Osteoblast (primary cell): ENCODE results near the gene PCDHGA5. TPM values are rescaled to one million over a fixed set of nuclear protein-coding genes. Genes with fewer than 3 reads are reported as not detected.
"Not testable (repeated sequence)": the region's sequence is repeated elsewhere in the genome, so short reads cannot be mapped to it uniquely, and the experiment has no call there.

Experiments used
- DNase-seq: peaks from one replicate; pipeline ENCODE4 v3.0.0; 2011; ENCODE audit warnings: low spot score, mixed read lengths; ENCODE audit not compliant: insufficient read length; ENCODE audit errors: missing footprints
- H2AFZ ChIP-seq: 2 replicates; pipeline ENCODE4 v1.6.0; 2011; ENCODE audit warnings: mild to moderate bottlenecking, low read length
- H3K27ac ChIP-seq: 2 replicates; pipeline ENCODE4 v1.5.1; 2011; ENCODE audit warnings: mild to moderate bottlenecking, low read depth, low read length, moderate library complexity
- H3K27me3 ChIP-seq: 2 replicates; pipeline ENCODE4 v1.6.0; 2012; ENCODE audit warnings: mild to moderate bottlenecking, control low read depth, inconsistent platforms, low read length, moderate library complexity; ENCODE audit not compliant: insufficient read depth
- H3K36me3 ChIP-seq: 2 replicates; pipeline ENCODE4 v1.5.1; 2011; ENCODE audit warnings: mild to moderate bottlenecking, low read length, control low read depth, moderate library complexity; ENCODE audit not compliant: insufficient read depth
- H3K4me1 ChIP-seq: 2 replicates; pipeline ENCODE4 v1.5.1; 2011; ENCODE audit warnings: mild to moderate bottlenecking, low read length, control low read depth, moderate library complexity; ENCODE audit not compliant: insufficient read depth
- H3K4me2 ChIP-seq: 2 replicates; pipeline ENCODE4 v1.6.0; 2011; ENCODE audit warnings: mild to moderate bottlenecking, low read length; ENCODE audit not compliant: insufficient read depth
- H3K4me3 ChIP-seq: fragments of 200-600 bp; sonication (generic); 3 replicates; pipeline ENCODE4 v1.5.1; 2012; ENCODE audit warnings: mild to moderate bottlenecking, low read length, inconsistent platforms; ENCODE audit not compliant: insufficient read depth
- H3K79me2 ChIP-seq: 2 replicates; pipeline ENCODE4 v1.6.0; 2012; ENCODE audit warnings: mild to moderate bottlenecking, low read length, control low read depth, inconsistent platforms; ENCODE audit not compliant: insufficient read depth
- H3K9me3 ChIP-seq: 2 replicates; pipeline ENCODE4 v1.5.1; 2011; ENCODE audit warnings: low read depth, low read length, control low read depth
- H4K20me1 ChIP-seq: 2 replicates; pipeline ENCODE4 v1.6.0; 2012; ENCODE audit warnings: mild to moderate bottlenecking, low read length, control low read depth; ENCODE audit not compliant: insufficient read depth
- CTCF ChIP-seq: IDR thresholded peaks from 2 replicates; pipeline ENCODE4 v1.5.1; 2011; ENCODE audit warnings: mild to moderate bottlenecking, low read depth, low read length, moderate library complexity; ENCODE audit errors: extremely low read depth
- total RNA-seq: library from RNA; depleted of rRNA; stranded (reverse); fragments of >200 nt; gene quantifications from 2 replicates; pipeline ENCODE4 v1.2.3, GENCODE V29; 2012

PCDHGA5 gene
- total RNA-seq, 1 donor, result 2.5 TPM

- peak overlapping the region; percentile 71 for H2AFZ ChIP-seq
- H3K27me3 ChIP-seq, result peaks cover 11% of the 10 kb centered on the region
- H3K36me3 ChIP-seq, result no peaks in the 10 kb centered on the region
- H3K4me2 ChIP-seq, result peak overlapping the region; percentile 80
- H3K4me1 ChIP-seq, result no peaks in the 10 kb centered on the region
- peak overlapping the region; percentile 68 for H3K4me3 ChIP-seq
- no peaks in the 10 kb centered on the region for H3K79me2 ChIP-seq
- DNase-seq, result no peak
- H3K27ac ChIP-seq, result no peak overlapping the region
- TF ChIP-seq CTCF, result no peak
- no peaks in the 10 kb centered on the region for H4K20me1 ChIP-seq
- H3K9me3 ChIP-seq, result peaks cover 3% of the 10 kb centered on the region
These were observed 49.6 kb downstream of the PCDHGA5 start for GRCh38 chr5:141413540-141414069.

GRCh38 chr5:141414548-141415274, 50.7 kb downstream of the PCDHGA5 start:
- H3K9me3 ChIP-seq, DNase-seq: not testable (repeated sequence)

GRCh38 chr5:141415275-141415618, 51.3 kb downstream of the PCDHGA5 start:
- H2AFZ ChIP-seq, H3K4me3 ChIP-seq, H3K4me1 ChIP-seq, H3K79me2 ChIP-seq, DNase-seq, H3K36me3 ChIP-seq, H3K27me3 ChIP-seq, H4K20me1 ChIP-seq, H3K9me3 ChIP-seq, H3K4me2 ChIP-seq, H3K27ac ChIP-seq: not testable (repeated sequence)

More at GRCh38 chr5:141414548-141415274, 50.7 kb downstream of the PCDHGA5 start:
- not testable (repeated sequence) for H3K4me2 ChIP-seq, H3K27me3 ChIP-seq, H3K79me2 ChIP-seq, H3K4me3 ChIP-seq, H3K4me1 ChIP-seq, H4K20me1 ChIP-seq, H3K27ac ChIP-seq, H3K36me3 ChIP-seq, H2AFZ ChIP-seq

Other genes starting within 250 kb of the PCDHGA5 start
- 1.1 and 1.2 TPM in 2 replicates for gene PCDHB4, start 242.3 kb upstream of the PCDHGA5 start, total RNA-seq
- 1.5 and 2.9 TPM in 2 replicates for gene PCDHB5, start 229.0 kb upstream of the PCDHGA5 start, total RNA-seq
- 0.59 and 0.72 TPM in 2 replicates for gene PCDHB6, start 214.1 kb upstream of the PCDHGA5 start, total RNA-seq
- gene PCDHB7, start 191.5 kb upstream of the PCDHGA5 start, total RNA-seq, result 2.2 and 2.4 TPM in 2 replicates
- gene PCDHB8, start 186.4 kb upstream of the PCDHGA5 start, total RNA-seq, result 0.36 and 0.88 TPM in 2 replicates
- gene PCDHB16, start 181.8 kb upstream of the PCDHGA5 start, total RNA-seq, result 1.1 and 3.5 TPM in 2 replicates
- gene PCDHB9, start 177.0 kb upstream of the PCDHGA5 start, total RNA-seq, result 1.2 and 1.8 TPM in 2 replicates
- 2.2 and 2.7 TPM in 2 replicates for gene PCDHB10, start 171.8 kb upstream of the PCDHGA5 start, total RNA-seq
- gene PCDHB11, start 164.5 kb upstream of the PCDHGA5 start, total RNA-seq, result 1.1 and 1.8 TPM in 2 replicates
- gene PCDHB12, start 155.4 kb upstream of the PCDHGA5 start, total RNA-seq, result 0.59 and 0.72 TPM in 2 replicates
- 2.1 and 2.2 TPM in 2 replicates for gene PCDHB13, start 150.2 kb upstream of the PCDHGA5 start, total RNA-seq
- 2.7 and 2.9 TPM in 2 replicates for gene PCDHB14, start 140.8 kb upstream of the PCDHGA5 start, total RNA-seq
- gene PCDHB15, start 118.8 kb upstream of the PCDHGA5 start, total RNA-seq, result 0.88 and 1.1 TPM in 2 replicates
- 0.36 and 0.59 TPM in 2 replicates for gene SLC25A2, start 60.1 kb upstream of the PCDHGA5 start, total RNA-seq
- 44.2 and 48.1 TPM in 2 replicates for gene TAF7, start 43.4 kb upstream of the PCDHGA5 start, total RNA-seq
- gene PCDHGA1, start 33.6 kb upstream of the PCDHGA5 start, total RNA-seq, result 1.1 and 1.5 TPM in 2 replicates
- 2.7 and 2.9 TPM in 2 replicates for gene PCDHGA2, start 25.4 kb upstream of the PCDHGA5 start, total RNA-seq
- gene PCDHGA3, start 20.3 kb upstream of the PCDHGA5 start, total RNA-seq, result 2.4 and 2.9 TPM in 2 replicates
- 3.3 and 5.0 TPM in 2 replicates for gene PCDHGB1, start 14.1 kb upstream of the PCDHGA5 start, total RNA-seq
- 6.8 and 6.9 TPM in 2 replicates for gene PCDHGA4, start 9.1 kb upstream of the PCDHGA5 start, total RNA-seq
- 4.3 and 5.6 TPM in 2 replicates for gene PCDHGB2, start 4.2 kb upstream of the PCDHGA5 start, total RNA-seq
- 6.2 and 8.0 TPM in 2 replicates for gene PCDHGB3, start 6.1 kb downstream of the PCDHGA5 start, total RNA-seq
- 5.0 and 5.1 TPM in 2 replicates for gene PCDHGA6, start 9.7 kb downstream of the PCDHGA5 start, total RNA-seq
- gene PCDHGA7, start 18.6 kb downstream of the PCDHGA5 start, total RNA-seq, result 6.5 TPM in 2 replicates
- 14.1 and 15.9 TPM in 2 replicates for gene PCDHGB4, start 23.5 kb downstream of the PCDHGA5 start, total RNA-seq
- 3.5 and 3.6 TPM in 2 replicates for gene PCDHGA8, start 28.5 kb downstream of the PCDHGA5 start, total RNA-seq
- gene PCDHGB5, start 33.8 kb downstream of the PCDHGA5 start, total RNA-seq, result 21.5 and 24.2 TPM in 2 replicates
- 6.2 and 6.5 TPM in 2 replicates for gene PCDHGA9, start 38.6 kb downstream of the PCDHGA5 start, total RNA-seq
- 6.2 and 8.0 TPM in 2 replicates for gene PCDHGB6, start 43.9 kb downstream of the PCDHGA5 start, total RNA-seq
- gene PCDHGA10, start 48.8 kb downstream of the PCDHGA5 start, total RNA-seq, result 23.2 and 24.8 TPM in 2 replicates
- 18.5 and 19.2 TPM in 2 replicates for gene PCDHGB7, start 53.5 kb downstream of the PCDHGA5 start, total RNA-seq
- 12.3 and 16.5 TPM in 2 replicates for gene PCDHGA11, start 56.9 kb downstream of the PCDHGA5 start, total RNA-seq
- gene PCDHGA12, start 66.3 kb downstream of the PCDHGA5 start, total RNA-seq, result 20.6 and 33.6 TPM in 2 replicates
- gene PCDHGC3, start 111.8 kb downstream of the PCDHGA5 start, total RNA-seq, result 59.4 and 91.3 TPM in 2 replicates
- gene PCDHGC4, start 120.9 kb downstream of the PCDHGA5 start, total RNA-seq, result 2.9 and 3.8 TPM in 2 replicates
- gene PCDHGC5, start 124.9 kb downstream of the PCDHGA5 start, total RNA-seq, result 3.6 and 5.3 TPM in 2 replicates